ENCODE measurements around the gene TTLL11.

GRCh38 chr9:121816449-121816817 lies 276.7 kb downstream of the TTLL11 start:
- TF ChIP-seq POLR2AphosphoS5 (IDR thresholded peaks at IDR 0.05) (no peak), POLR2A (IDR thresholded peaks at IDR 0.05) (no peak), CTCF (IDR thresholded peaks at IDR 0.05) (no peak), EP300 (IDR thresholded peaks at IDR 0.05) (no peak)

Measured in suprapubic skin (tissue), 4 donors.